HG03103 (cell line): ENCODE results near the gene RER1.

ENCODE experiments used
- ATAC-seq: cut with Tn5 transposase; IDR thresholded peaks from one replicate; pipeline ENCODE4 v1.9.1; 2021; ENCODE audit warnings: low read depth; ENCODE audit not compliant: unreplicated experiment

The RER1 gene

GRCh38 chr1:2353551-2354438, 37.8 kb upstream of the RER1 start:
- ATAC-seq = no peak

GRCh38 chr1:2354511-2355372, 36.9 kb upstream of the RER1 start:
- no peak for ATAC-seq

DNA sequence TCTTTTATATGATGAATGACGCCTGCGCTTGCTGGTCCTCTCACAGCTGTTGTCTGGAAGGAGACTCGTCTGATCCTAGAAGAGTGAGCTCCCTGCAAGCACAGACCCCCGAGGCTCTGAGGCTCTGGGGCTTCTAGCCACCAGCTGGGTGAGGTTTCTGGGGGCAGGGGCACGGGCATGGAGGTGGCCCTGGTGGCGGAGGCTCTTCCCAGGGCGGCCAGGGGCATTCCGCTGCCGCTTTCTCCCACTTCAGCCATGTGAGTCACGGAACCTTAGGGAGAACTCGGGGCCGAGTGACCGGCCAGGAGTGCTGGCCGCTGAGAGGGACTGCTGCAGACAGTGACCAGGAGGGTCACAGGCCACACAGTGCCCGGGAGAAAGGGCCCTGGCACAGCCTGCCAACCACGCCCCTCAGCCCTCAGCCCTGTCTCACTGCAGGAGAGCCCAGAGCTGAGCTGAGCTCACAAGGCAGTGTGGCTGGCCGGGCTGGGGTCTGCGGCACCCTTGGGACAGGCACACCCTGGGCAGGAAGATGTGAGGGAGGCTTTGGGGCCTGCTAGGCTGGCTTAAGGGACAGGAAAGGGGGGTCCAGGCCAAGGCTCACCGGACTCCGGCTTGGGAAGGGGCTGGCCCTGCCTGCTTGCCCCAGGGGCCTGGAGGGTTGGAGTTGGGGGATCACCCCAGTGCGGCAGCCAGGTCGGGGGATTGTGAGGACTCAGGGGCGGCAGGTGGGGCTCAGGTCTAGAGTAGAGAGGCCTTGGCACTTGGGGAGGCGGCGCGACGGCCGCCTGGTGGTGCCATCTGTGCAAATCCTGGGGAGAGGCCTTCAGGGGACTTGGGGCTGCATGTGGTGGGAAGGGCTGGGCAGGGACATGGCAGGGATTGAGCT, 36.0 kb upstream of the RER1 start:
- no peak for ATAC-seq

DNA sequence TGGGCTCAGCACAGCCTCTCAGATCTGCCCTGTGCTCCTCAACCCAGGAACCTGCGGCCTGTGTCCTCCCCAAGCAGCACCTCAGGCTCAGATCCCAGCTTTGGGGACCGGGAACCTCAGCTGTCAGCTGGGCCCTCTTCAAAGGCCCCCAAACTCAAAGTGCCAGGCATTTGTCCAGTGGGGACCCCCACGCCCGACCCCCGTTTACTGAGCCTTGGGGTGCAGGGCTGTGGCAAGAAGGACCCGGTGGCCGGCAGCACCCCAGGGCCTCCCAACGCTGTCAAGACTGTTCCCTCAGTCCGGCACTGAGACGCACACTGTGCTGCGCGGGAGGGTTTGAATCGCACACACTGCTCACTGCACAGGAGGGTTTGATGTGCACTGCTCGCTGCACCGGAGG, 35.2 kb upstream of the RER1 start:
- no peak for ATAC-seq

GRCh38 chr1:2356911-2357845, 34.5 kb upstream of the RER1 start:
- ATAC-seq = no peak

DNA sequence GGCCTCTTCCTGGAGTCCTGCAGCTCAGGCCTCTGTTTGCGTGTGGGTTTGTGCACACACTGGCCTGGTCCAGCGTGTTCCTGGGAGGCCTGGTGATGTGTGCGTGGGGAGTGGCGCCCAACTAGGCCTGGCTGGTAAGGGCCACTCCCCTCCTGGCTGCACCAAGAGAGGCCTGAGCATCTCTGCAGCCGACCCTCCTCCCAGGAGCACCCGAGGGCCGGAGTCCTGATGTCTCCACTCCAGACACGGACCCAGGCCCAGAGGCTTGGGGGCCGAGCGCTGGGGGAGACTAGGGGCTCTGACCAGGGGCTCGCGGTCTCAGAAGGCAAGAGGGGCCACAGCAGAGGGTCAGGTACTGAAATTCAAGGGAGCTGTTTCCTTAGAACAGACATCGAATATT, 33.6 kb upstream of the RER1 start:
- no peak for ATAC-seq

- ATAC-seq = no peak
Measured at GRCh38 chr1:2358651-2359640, 32.7 kb upstream of the RER1 start.

- no peak for ATAC-seq
Measured at GRCh38 chr1:2360588-2361364, 30.9 kb upstream of the RER1 start.

DNA sequence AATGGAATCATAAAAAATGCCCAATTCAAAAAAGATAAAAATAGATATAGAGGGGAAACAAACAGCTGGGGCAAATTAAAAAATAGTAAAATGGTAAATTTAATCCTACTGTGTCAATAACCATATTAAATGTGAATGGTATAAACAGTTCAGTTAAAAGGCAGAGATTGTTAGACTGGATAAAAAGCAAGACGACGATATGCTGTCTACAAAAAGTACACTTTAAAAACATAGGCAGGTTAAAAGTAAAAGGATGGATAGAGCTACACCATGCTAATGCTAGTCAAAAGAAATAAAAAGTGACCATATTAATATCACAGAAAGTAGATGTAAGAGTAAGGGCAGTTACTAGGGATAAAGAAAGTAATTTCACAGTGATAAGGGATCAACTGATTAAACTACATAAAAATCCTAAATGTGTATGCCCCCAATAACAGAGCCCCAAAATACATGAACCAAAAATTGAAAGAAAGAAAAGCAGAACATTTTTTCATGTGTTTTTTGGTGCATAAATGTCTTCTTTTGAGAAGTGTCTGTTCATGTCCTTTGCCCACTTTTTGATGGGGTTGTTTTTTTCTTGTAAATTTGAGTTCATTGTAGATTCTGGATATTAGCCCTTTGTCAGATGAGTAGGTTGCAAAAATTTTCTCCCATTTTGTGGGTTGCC, 27.7 kb upstream of the RER1 start:
- no peak for ATAC-seq

GRCh38 chr1:2368053-2368744, 23.4 kb upstream of the RER1 start:
- ATAC-seq = no peak

DNA sequence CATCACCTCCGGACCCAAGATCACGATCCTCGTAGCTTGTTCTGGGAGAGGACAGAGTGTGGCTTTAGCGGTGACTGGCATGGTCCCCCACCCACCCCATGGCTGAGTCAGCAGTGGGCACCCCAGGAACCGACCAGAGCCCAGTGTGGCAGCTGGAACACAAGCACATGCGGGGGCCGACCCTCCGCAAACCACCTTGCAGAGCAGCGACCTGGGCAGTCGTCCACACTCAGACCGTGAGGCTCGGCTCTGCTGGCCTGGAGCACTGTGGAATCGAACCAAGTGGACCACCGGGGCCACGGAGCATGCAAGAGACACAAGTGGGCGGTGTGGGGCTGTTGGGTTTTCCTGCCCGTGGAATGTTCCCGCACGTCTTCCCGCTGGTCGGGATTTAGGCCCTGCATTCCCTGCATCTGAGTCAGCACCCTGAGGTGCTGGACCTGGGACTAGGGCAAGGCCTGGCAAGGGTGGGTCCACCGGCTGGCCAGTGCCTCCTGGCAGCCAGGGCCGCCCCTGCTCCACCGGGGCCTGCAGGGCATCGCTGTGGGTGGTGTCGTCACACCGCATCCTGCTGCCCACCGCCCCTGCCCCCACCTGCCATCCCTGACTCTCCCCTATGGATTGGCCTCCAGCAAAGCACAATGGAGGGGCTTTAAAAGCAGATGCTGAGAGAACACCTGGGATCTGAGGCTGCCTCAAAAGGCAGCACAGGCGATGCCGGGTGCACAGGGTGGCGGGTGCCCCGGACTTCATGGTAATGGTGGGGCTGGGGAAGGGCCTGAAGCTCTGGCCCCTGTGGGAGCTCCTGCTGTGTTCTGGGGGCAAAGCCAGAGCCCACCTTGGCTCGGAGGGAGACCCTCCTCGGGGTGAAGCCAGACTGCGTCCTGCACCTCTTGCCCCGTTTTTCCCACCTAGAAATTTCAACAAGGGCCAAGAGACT, 18.8 kb upstream of the RER1 start:
- ATAC-seq = no peak

- ATAC-seq = no peak
Measured at GRCh38 chr1:2373551-2374251, 17.9 kb upstream of the RER1 start.

DNA sequence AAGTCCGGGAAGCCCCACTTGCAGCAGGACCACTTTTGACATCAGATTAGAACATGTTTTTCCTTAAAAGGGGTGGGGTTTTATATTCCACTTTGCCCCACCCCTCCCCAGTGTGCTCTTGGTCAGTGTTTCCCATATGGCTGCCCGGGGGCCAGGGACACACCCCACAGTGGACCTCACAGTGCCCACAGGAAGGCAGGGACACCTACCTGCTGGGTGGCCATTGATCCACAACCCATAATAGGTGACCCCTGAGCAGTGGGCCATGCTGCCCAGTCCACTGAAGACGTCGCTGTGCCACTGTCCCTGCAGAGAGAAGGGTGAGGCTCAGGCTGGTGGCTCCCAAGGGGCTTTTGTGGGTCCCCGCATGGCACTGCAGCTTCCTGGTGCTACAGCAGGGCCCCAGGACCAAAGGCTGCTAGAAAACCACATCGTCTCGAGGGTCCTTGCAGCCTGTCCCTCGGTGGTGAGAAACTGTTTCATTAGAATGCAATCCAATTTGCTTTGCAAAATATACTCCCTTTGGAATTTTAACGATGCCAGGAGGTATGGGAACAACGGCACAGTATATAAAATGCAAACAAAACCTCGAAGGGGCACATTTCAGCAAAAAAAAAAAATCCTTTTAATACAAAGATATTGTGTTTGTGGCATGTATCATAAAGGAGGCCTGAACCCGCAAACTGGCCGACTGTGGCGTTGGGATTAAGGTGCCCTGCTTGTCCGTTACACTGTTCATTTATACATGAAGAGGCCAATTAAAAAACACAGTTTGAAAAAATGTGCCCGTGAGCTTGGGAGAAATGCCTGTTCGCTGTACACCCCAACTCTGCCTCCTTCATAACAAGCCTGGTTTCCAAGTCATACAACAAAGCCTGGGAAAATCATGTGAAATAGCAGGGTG, 17.1 kb upstream of the RER1 start:
- ATAC-seq = no peak
